ENCODE measurements around the gene WNT2. TPM values are rescaled to one million over a fixed set of nuclear protein-coding genes. Genes with fewer than 3 reads are reported as not detected.

The WNT2 gene
- total RNA-seq (not detected), polyA plus RNA-seq (not detected)

- no peak within 1 kb of the TSS for H3K4me3 Mint-ChIP-seq
- peaks cover 43 to 62% of the 10 kb centered on the region in 2 donors for H3K27me3 Mint-ChIP-seq
- no peaks in the 10 kb centered on the region for H3K36me3 ChIP-seq (ENCODE audit: insufficient read depth, low read length)
- H3K4me3 ChIP-seq (ENCODE audit: low read length), result no peak within 1 kb of the TSS
- H3K9me3 Mint-ChIP-seq, result peaks cover 0 to 11% (median 7%) of the 10 kb centered on the region in 5 donors
- no peak within 1 kb of the TSS for H3K27ac ChIP-seq (ENCODE audit: low read depth, low read length)
- no peaks in the 10 kb centered on the region for H3K4me1 ChIP-seq (ENCODE audit: insufficient read depth, low read length)
- CTCF ChIA-PET, result no interaction called here
- H3K4me1 Mint-ChIP-seq, result no peaks in the 10 kb centered on the region
- no peaks in the 10 kb centered on the region for H3K36me3 Mint-ChIP-seq
- POLR2A ChIA-PET, result no interaction called here
- H3K27me3 ChIP-seq (ENCODE audit: insufficient read depth, low read length, poor library complexity, severe bottlenecking), result peaks cover 8% of the 10 kb centered on the region
- H3K9me3 ChIP-seq (ENCODE audit: low read length), result no peaks in the 10 kb centered on the region
- H3K27ac Mint-ChIP-seq, result no peak within 1 kb of the TSS
- no peak for DNase-seq
Observed at GRCh38 chr7:117322741-117323304, at the start of gene WNT2. Gene WNT2 (minus strand): TSS chr7:117323058. CDS start chr7:117322989, 69 bp downstream.

GRCh38 chr7:117372073-117372472 is 49.2 kb upstream of the WNT2 start:
- H3K4me3 Mint-ChIP-seq, result no peak overlapping the region
- H3K4me1 ChIP-seq (ENCODE audit: insufficient read depth, low read length), result no peaks in the 10 kb centered on the region
- CTCF ChIA-PET, result no interaction called here

GRCh38 chr7:117364339-117365080 is 41.7 kb upstream of the WNT2 start:
- Histone ChIP-seq H3K9me3 (ENCODE audit: low read length) (no peaks in the 10 kb centered on the region), H3K27ac (ENCODE audit: low read depth, low read length) (no peak overlapping the region), H3K36me3 (ENCODE audit: insufficient read depth, low read length) (no peaks in the 10 kb centered on the region), H3K27me3 (ENCODE audit: insufficient read depth, low read length, poor library complexity, severe bottlenecking) (no peaks in the 10 kb centered on the region), H3K4me3 (ENCODE audit: low read length) (no peak overlapping the region), H3K4me1 (ENCODE audit: insufficient read depth, low read length) (no peaks in the 10 kb centered on the region)
- no peak overlapping the region for H3K27ac Mint-ChIP-seq
- no peaks in the 10 kb centered on the region for H3K36me3 Mint-ChIP-seq
- DNase-seq, result no peak
- no peaks in the 10 kb centered on the region for H3K4me1 Mint-ChIP-seq
- H3K27me3 Mint-ChIP-seq, result no peaks in the 10 kb centered on the region
- ChIA-PET CTCF (no interaction called here), POLR2A (no interaction called here)
- H3K4me3 Mint-ChIP-seq, result no peak overlapping the region
- H3K9me3 Mint-ChIP-seq, result no peaks in the 10 kb centered on the region

More at GRCh38 chr7:117372073-117372472, 49.2 kb upstream of the WNT2 start:
- Mint-ChIP-seq H3K9me3 (peaks cover 0 to 3% (median 0%) of the 10 kb centered on the region in 5 donors), H3K27ac (no peak overlapping the region), H3K36me3 (no peaks in the 10 kb centered on the region), H3K4me1 (no peaks in the 10 kb centered on the region), H3K27me3 (no peaks in the 10 kb centered on the region)
- no peaks in the 10 kb centered on the region for H3K36me3 ChIP-seq (ENCODE audit: insufficient read depth, low read length)
- no peak for DNase-seq
- no peak overlapping the region for H3K27ac ChIP-seq (ENCODE audit: low read depth, low read length)
- H3K27me3 ChIP-seq (ENCODE audit: insufficient read depth, low read length, poor library complexity, severe bottlenecking), result no peaks in the 10 kb centered on the region
- no peak overlapping the region for H3K4me3 ChIP-seq (ENCODE audit: low read length)
- no peaks in the 10 kb centered on the region for H3K9me3 ChIP-seq (ENCODE audit: low read length)
- POLR2A ChIA-PET, result no interaction called here

- Histone ChIP-seq H3K27ac (ENCODE audit: low read depth, low read length) (no peak overlapping the region), H3K27me3 (ENCODE audit: insufficient read depth, low read length, poor library complexity, severe bottlenecking) (no peaks in the 10 kb centered on the region), H3K4me3 (ENCODE audit: low read length) (no peak overlapping the region), H3K36me3 (ENCODE audit: insufficient read depth, low read length) (no peaks in the 10 kb centered on the region), H3K9me3 (ENCODE audit: low read length) (no peaks in the 10 kb centered on the region), H3K4me1 (ENCODE audit: insufficient read depth, low read length) (no peaks in the 10 kb centered on the region)
- no peaks in the 10 kb centered on the region for H3K36me3 Mint-ChIP-seq
- H3K27ac Mint-ChIP-seq, result no peak overlapping the region
- H3K4me1 Mint-ChIP-seq, result no peaks in the 10 kb centered on the region
- H3K27me3 Mint-ChIP-seq, result no peaks in the 10 kb centered on the region
- no peak overlapping the region for H3K4me3 Mint-ChIP-seq
- POLR2A ChIA-PET, result no interaction called here
- peaks cover 0 to 8% (median 0%) of the 10 kb centered on the region in 5 donors for H3K9me3 Mint-ChIP-seq
- DNase-seq, result no peak
- CTCF ChIA-PET, result no interaction called here
Observed at GRCh38 chr7:117362294-117362888, 39.5 kb upstream of the WNT2 start.

DNA sequence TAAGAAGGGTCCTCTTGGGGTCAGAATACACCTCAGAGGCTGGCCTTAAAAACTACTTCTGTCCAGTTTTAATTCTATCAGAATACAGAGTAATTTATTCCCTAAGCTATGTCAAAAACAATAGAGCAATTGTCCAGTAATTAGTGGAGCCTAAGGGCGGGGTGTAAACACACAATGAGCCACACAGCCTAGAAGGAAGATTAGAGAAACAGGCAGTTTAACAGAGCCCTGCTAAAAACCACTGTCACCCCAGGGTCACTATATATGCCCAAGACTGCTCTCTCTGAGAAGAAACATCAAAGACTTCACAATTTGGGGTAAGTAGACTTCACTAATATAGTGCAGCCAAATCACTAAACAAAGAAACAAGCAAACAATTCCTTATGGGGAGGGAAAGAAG is 27.2 kb upstream of the WNT2 start:
- CTCF ChIA-PET, result no interaction called here
- no peaks in the 10 kb centered on the region for H3K36me3 Mint-ChIP-seq

DNA sequence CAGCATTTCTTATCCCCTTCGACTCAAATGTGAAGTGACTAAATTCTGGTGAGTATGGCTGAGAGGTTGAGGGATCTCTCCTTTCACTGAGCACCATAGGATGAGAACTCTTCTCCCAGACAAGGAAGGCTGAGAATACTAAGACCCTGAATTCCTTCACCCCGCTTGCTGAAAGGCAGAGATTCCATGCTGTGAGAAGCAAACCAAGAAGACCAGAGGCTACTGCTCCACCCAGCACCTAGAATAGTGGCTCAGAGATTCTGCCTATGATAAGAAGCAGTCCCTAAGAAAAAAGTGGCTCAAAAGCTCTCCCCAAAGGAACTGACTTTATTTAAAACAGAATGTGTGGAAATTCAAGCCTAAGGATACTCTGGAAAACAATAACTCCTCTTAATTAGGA is 26.7 kb upstream of the WNT2 start:
- CTCF ChIA-PET, result no interaction called here
- H3K36me3 Mint-ChIP-seq, result no peaks in the 10 kb centered on the region
- POLR2A ChIA-PET, result no interaction called here

More for the DNA sequence above, 27.2 kb upstream of the WNT2 start:
- H3K27ac ChIP-seq (ENCODE audit: low read depth, low read length), result no peak overlapping the region
- H3K36me3 ChIP-seq (ENCODE audit: insufficient read depth, low read length), result no peaks in the 10 kb centered on the region
- DNase-seq, result no peak
- H3K4me3 ChIP-seq (ENCODE audit: low read length), result no peak overlapping the region
- H3K9me3 ChIP-seq (ENCODE audit: low read length), result no peaks in the 10 kb centered on the region
- no peaks in the 10 kb centered on the region for H3K27me3 ChIP-seq (ENCODE audit: insufficient read depth, low read length, poor library complexity, severe bottlenecking)
- Mint-ChIP-seq H3K4me1 (no peaks in the 10 kb centered on the region), H3K27ac (peak overlapping the region in 1 of 8 donors; percentile 47), H3K9me3 (peaks cover 0 to 3% (median 0%) of the 10 kb centered on the region in 5 donors), H3K27me3 (peaks cover 2 to 5% of the 10 kb centered on the region in 2 donors), H3K4me3 (no peak overlapping the region)
- no peaks in the 10 kb centered on the region for H3K4me1 ChIP-seq (ENCODE audit: insufficient read depth, low read length)
- POLR2A ChIA-PET, result no interaction called here

GRCh38 chr7:117347962-117348672 is 25.3 kb upstream of the WNT2 start:
- POLR2A ChIA-PET, result no interaction called here
- H3K4me1 ChIP-seq (ENCODE audit: insufficient read depth, low read length), result no peaks in the 10 kb centered on the region
- H3K4me3 ChIP-seq (ENCODE audit: low read length), result no peak overlapping the region
- CTCF ChIA-PET, result no interaction called here
- no peak overlapping the region for H3K27ac ChIP-seq (ENCODE audit: low read depth, low read length)
- Mint-ChIP-seq H3K36me3 (no peaks in the 10 kb centered on the region), H3K27ac (no peak overlapping the region), H3K27me3 (peaks cover 2 to 5% of the 10 kb centered on the region in 2 donors), H3K9me3 (peaks cover 0 to 4% (median 0%) of the 10 kb centered on the region in 5 donors), H3K4me3 (no peak overlapping the region), H3K4me1 (no peaks in the 10 kb centered on the region)
- no peaks in the 10 kb centered on the region for H3K36me3 ChIP-seq (ENCODE audit: insufficient read depth, low read length)
- no peaks in the 10 kb centered on the region for H3K9me3 ChIP-seq (ENCODE audit: low read length)
- DNase-seq, result no peak
- H3K27me3 ChIP-seq (ENCODE audit: insufficient read depth, low read length, poor library complexity, severe bottlenecking), result no peaks in the 10 kb centered on the region

More for the DNA sequence above, 26.7 kb upstream of the WNT2 start:
- no peaks in the 10 kb centered on the region for H3K9me3 ChIP-seq (ENCODE audit: low read length)
- no peak overlapping the region for H3K4me3 Mint-ChIP-seq
- no peaks in the 10 kb centered on the region for H3K27me3 ChIP-seq (ENCODE audit: insufficient read depth, low read length, poor library complexity, severe bottlenecking)
- no peak overlapping the region for H3K4me3 ChIP-seq (ENCODE audit: low read length)
- no peaks in the 10 kb centered on the region for H3K36me3 ChIP-seq (ENCODE audit: insufficient read depth, low read length)
- no peaks in the 10 kb centered on the region for H3K4me1 ChIP-seq (ENCODE audit: insufficient read depth, low read length)
- H3K27ac Mint-ChIP-seq, result no peak overlapping the region
- no peak for DNase-seq
- H3K27me3 Mint-ChIP-seq, result peaks cover 2 to 5% of the 10 kb centered on the region in 2 donors
- no peak overlapping the region for H3K27ac ChIP-seq (ENCODE audit: low read depth, low read length)
- peaks cover 0 to 3% (median 0%) of the 10 kb centered on the region in 5 donors for H3K9me3 Mint-ChIP-seq
- no peaks in the 10 kb centered on the region for H3K4me1 Mint-ChIP-seq

DNA sequence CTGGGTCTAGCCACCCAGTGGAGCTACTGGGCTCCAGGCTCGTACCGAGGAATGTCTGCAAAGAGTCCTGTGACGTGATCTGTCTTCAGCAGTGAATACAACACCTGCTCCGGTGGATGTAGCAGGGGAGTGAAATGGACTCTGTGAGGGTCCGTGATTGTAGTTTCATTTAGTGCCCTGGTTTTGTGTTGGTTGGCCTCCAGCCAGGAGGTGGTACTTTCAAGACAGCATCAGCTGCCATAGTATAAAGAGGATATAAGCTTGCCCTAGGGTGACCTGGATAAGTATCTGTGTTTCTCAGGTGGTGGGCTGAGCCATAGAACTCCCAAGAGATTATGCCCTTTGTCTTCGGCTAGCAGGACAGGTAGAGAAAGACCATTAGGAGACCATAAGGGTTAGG is 24.6 kb upstream of the WNT2 start:
- no peak overlapping the region for H3K27ac ChIP-seq (ENCODE audit: low read depth, low read length)
- H3K27me3 Mint-ChIP-seq, result peaks cover 2 to 5% of the 10 kb centered on the region in 2 donors
- ChIA-PET POLR2A (no interaction called here), CTCF (no interaction called here)
- no peak overlapping the region for H3K4me3 ChIP-seq (ENCODE audit: low read length)
- H3K4me1 Mint-ChIP-seq, result no peaks in the 10 kb centered on the region
- no peaks in the 10 kb centered on the region for H3K36me3 ChIP-seq (ENCODE audit: insufficient read depth, low read length)
- no peaks in the 10 kb centered on the region for H3K9me3 ChIP-seq (ENCODE audit: low read length)
- H3K9me3 Mint-ChIP-seq, result peaks cover 0 to 4% (median 2%) of the 10 kb centered on the region in 5 donors
- no peak overlapping the region for H3K27ac Mint-ChIP-seq
- no peaks in the 10 kb centered on the region for H3K27me3 ChIP-seq (ENCODE audit: insufficient read depth, low read length, poor library complexity, severe bottlenecking)
- no peak for DNase-seq
- H3K36me3 Mint-ChIP-seq, result no peaks in the 10 kb centered on the region
- H3K4me1 ChIP-seq (ENCODE audit: insufficient read depth, low read length), result no peaks in the 10 kb centered on the region
- H3K4me3 Mint-ChIP-seq, result no peak overlapping the region
